ENCODE measurements around the gene FBXL17.
A peak's percentile ranks its signal among the peaks of the same experiment; 100 is the strongest.

Gene FBXL17

GRCh38 chr5:107968406-107968843 is 413.5 kb downstream of the FBXL17 start:
- H3K9me3 ChIP-seq (ENCODE audit: control insufficient read depth, low read length) = no peaks in the 10 kb centered on the region
- H3K4me3 ChIP-seq (ENCODE audit: low read length) = no peak overlapping the region
- peak; percentile 52 for DNase-seq (ENCODE audit: low read depth)
- H3K4me1 ChIP-seq (ENCODE audit: control insufficient read depth, insufficient read depth, low read length) = peaks cover 5% of the 10 kb centered on the region
- no peak overlapping the region for H3K9ac ChIP-seq (ENCODE audit: low read length)
- no peaks in the 10 kb centered on the region for H3K27me3 ChIP-seq (replicated peaks; ENCODE audit: control insufficient read depth, insufficient read depth, low read length)
- H3K36me3 ChIP-seq (ENCODE audit: control insufficient read depth, insufficient read depth, low read length, severe bottlenecking) = no peaks in the 10 kb centered on the region

- Histone ChIP-seq H3K36me3 (ENCODE audit: control insufficient read depth, insufficient read depth, low read length, severe bottlenecking) (no peaks in the 10 kb centered on the region), H3K4me3 (ENCODE audit: low read length) (no peak overlapping the region), H3K9ac (ENCODE audit: low read length) (no peak overlapping the region), H3K9me3 (ENCODE audit: control insufficient read depth, low read length) (no peaks in the 10 kb centered on the region), H3K4me1 (ENCODE audit: control insufficient read depth, insufficient read depth, low read length) (peaks cover 5% of the 10 kb centered on the region), H3K27me3 (replicated peaks; ENCODE audit: control insufficient read depth, insufficient read depth, low read length) (no peaks in the 10 kb centered on the region)
- DNase-seq (ENCODE audit: low read depth) = no peak
These were observed 415.7 kb downstream of the FBXL17 start for GRCh38 chr5:107966201-107966600.

GRCh38 chr5:107964722-107965121 is 417.2 kb downstream of the FBXL17 start:
- DNase-seq (ENCODE audit: low read depth) = no peak
- no peaks in the 10 kb centered on the region for H3K27me3 ChIP-seq (replicated peaks; ENCODE audit: control insufficient read depth, insufficient read depth, low read length)
- no peak overlapping the region for H3K4me3 ChIP-seq (ENCODE audit: low read length)
- no peak overlapping the region for H3K9ac ChIP-seq (ENCODE audit: low read length)
- H3K9me3 ChIP-seq (ENCODE audit: control insufficient read depth, low read length) = no peaks in the 10 kb centered on the region
- H3K36me3 ChIP-seq (ENCODE audit: control insufficient read depth, insufficient read depth, low read length, severe bottlenecking) = no peaks in the 10 kb centered on the region
- H3K4me1 ChIP-seq (ENCODE audit: control insufficient read depth, insufficient read depth, low read length) = peaks cover 5% of the 10 kb centered on the region

- no peak overlapping the region for H3K4me3 ChIP-seq (ENCODE audit: low read length)
- no peaks in the 10 kb centered on the region for H3K36me3 ChIP-seq (ENCODE audit: control insufficient read depth, insufficient read depth, low read length, severe bottlenecking)
- H3K27me3 ChIP-seq (replicated peaks; ENCODE audit: control insufficient read depth, insufficient read depth, low read length) = no peaks in the 10 kb centered on the region
- H3K4me1 ChIP-seq (ENCODE audit: control insufficient read depth, insufficient read depth, low read length) = no peaks in the 10 kb centered on the region
- no peak overlapping the region for H3K9ac ChIP-seq (ENCODE audit: low read length)
- no peaks in the 10 kb centered on the region for H3K9me3 ChIP-seq (ENCODE audit: control insufficient read depth, low read length)
- no peak for DNase-seq (ENCODE audit: low read depth)
These were observed 422.2 kb downstream of the FBXL17 start for GRCh38 chr5:107959573-107960279.

GRCh38 chr5:107958861-107959260 is 423.0 kb downstream of the FBXL17 start:
- no peak for DNase-seq (ENCODE audit: low read depth)
- Histone ChIP-seq H3K27me3 (replicated peaks; ENCODE audit: control insufficient read depth, insufficient read depth, low read length) (no peaks in the 10 kb centered on the region), H3K36me3 (ENCODE audit: control insufficient read depth, insufficient read depth, low read length, severe bottlenecking) (no peaks in the 10 kb centered on the region), H3K9me3 (ENCODE audit: control insufficient read depth, low read length) (no peaks in the 10 kb centered on the region), H3K4me1 (ENCODE audit: control insufficient read depth, insufficient read depth, low read length) (peaks cover 6% of the 10 kb centered on the region), H3K9ac (ENCODE audit: low read length) (no peak overlapping the region), H3K4me3 (ENCODE audit: low read length) (no peak overlapping the region)

GRCh38 chr5:107958432-107958831 is 423.5 kb downstream of the FBXL17 start:
- peaks cover 6% of the 10 kb centered on the region for H3K4me1 ChIP-seq (ENCODE audit: control insufficient read depth, insufficient read depth, low read length)
- H3K36me3 ChIP-seq (ENCODE audit: control insufficient read depth, insufficient read depth, low read length, severe bottlenecking) = no peaks in the 10 kb centered on the region
- H3K9me3 ChIP-seq (ENCODE audit: control insufficient read depth, low read length) = no peaks in the 10 kb centered on the region
- no peaks in the 10 kb centered on the region for H3K27me3 ChIP-seq (replicated peaks; ENCODE audit: control insufficient read depth, insufficient read depth, low read length)
- DNase-seq (ENCODE audit: low read depth) = no peak
- no peak overlapping the region for H3K9ac ChIP-seq (ENCODE audit: low read length)
- H3K4me3 ChIP-seq (ENCODE audit: low read length) = no peak overlapping the region

- H3K4me3 ChIP-seq (ENCODE audit: low read length) = no peak overlapping the region
- no peaks in the 10 kb centered on the region for H3K27me3 ChIP-seq (replicated peaks; ENCODE audit: control insufficient read depth, insufficient read depth, low read length)
- no peaks in the 10 kb centered on the region for H3K36me3 ChIP-seq (ENCODE audit: control insufficient read depth, insufficient read depth, low read length, severe bottlenecking)
- peaks cover 6% of the 10 kb centered on the region for H3K4me1 ChIP-seq (ENCODE audit: control insufficient read depth, insufficient read depth, low read length)
- no peak overlapping the region for H3K9ac ChIP-seq (ENCODE audit: low read length)
- no peak for DNase-seq (ENCODE audit: low read depth)
- no peaks in the 10 kb centered on the region for H3K9me3 ChIP-seq (ENCODE audit: control insufficient read depth, low read length)
These were observed 424.8 kb downstream of the FBXL17 start for GRCh38 chr5:107957051-107957450.

- H3K9me3 ChIP-seq (ENCODE audit: control insufficient read depth, low read length) = no peaks in the 10 kb centered on the region
- peaks cover 6% of the 10 kb centered on the region for H3K4me1 ChIP-seq (ENCODE audit: control insufficient read depth, insufficient read depth, low read length)
- no peak for DNase-seq (ENCODE audit: low read depth)
- H3K4me3 ChIP-seq (ENCODE audit: low read length) = no peak overlapping the region
- H3K27me3 ChIP-seq (replicated peaks; ENCODE audit: control insufficient read depth, insufficient read depth, low read length) = no peaks in the 10 kb centered on the region
- H3K36me3 ChIP-seq (ENCODE audit: control insufficient read depth, insufficient read depth, low read length, severe bottlenecking) = no peaks in the 10 kb centered on the region
- no peak overlapping the region for H3K9ac ChIP-seq (ENCODE audit: low read length)
These were observed 426.6 kb downstream of the FBXL17 start for GRCh38 chr5:107955321-107955720.

- no peak for DNase-seq (ENCODE audit: low read depth)
- Histone ChIP-seq H3K4me3 (ENCODE audit: low read length) (no peak overlapping the region), H3K36me3 (ENCODE audit: control insufficient read depth, insufficient read depth, low read length, severe bottlenecking) (no peaks in the 10 kb centered on the region), H3K9me3 (ENCODE audit: control insufficient read depth, low read length) (no peaks in the 10 kb centered on the region), H3K9ac (ENCODE audit: low read length) (no peak overlapping the region), H3K27me3 (replicated peaks; ENCODE audit: control insufficient read depth, insufficient read depth, low read length) (no peaks in the 10 kb centered on the region), H3K4me1 (ENCODE audit: control insufficient read depth, insufficient read depth, low read length) (peaks cover 6% of the 10 kb centered on the region)
These were observed 427.6 kb downstream of the FBXL17 start for GRCh38 chr5:107954254-107954653.

GRCh38 chr5:107952450-107952849 is 429.4 kb downstream of the FBXL17 start:
- Histone ChIP-seq H3K9me3 (ENCODE audit: control insufficient read depth, low read length) (no peaks in the 10 kb centered on the region), H3K36me3 (ENCODE audit: control insufficient read depth, insufficient read depth, low read length, severe bottlenecking) (no peaks in the 10 kb centered on the region), H3K27me3 (replicated peaks; ENCODE audit: control insufficient read depth, insufficient read depth, low read length) (no peaks in the 10 kb centered on the region), H3K4me3 (ENCODE audit: low read length) (no peak overlapping the region), H3K9ac (ENCODE audit: low read length) (no peak overlapping the region), H3K4me1 (ENCODE audit: control insufficient read depth, insufficient read depth, low read length) (peaks cover 6% of the 10 kb centered on the region)
- DNase-seq (ENCODE audit: low read depth) = no peak

GRCh38 chr5:107951309-107951708 is 430.6 kb downstream of the FBXL17 start:
- DNase-seq (ENCODE audit: low read depth) = no peak
- no peaks in the 10 kb centered on the region for H3K9me3 ChIP-seq (ENCODE audit: control insufficient read depth, low read length)
- no peak overlapping the region for H3K9ac ChIP-seq (ENCODE audit: low read length)
- H3K27me3 ChIP-seq (replicated peaks; ENCODE audit: control insufficient read depth, insufficient read depth, low read length) = no peaks in the 10 kb centered on the region
- H3K4me3 ChIP-seq (ENCODE audit: low read length) = no peak overlapping the region
- peaks cover 6% of the 10 kb centered on the region for H3K4me1 ChIP-seq (ENCODE audit: control insufficient read depth, insufficient read depth, low read length)
- no peaks in the 10 kb centered on the region for H3K36me3 ChIP-seq (ENCODE audit: control insufficient read depth, insufficient read depth, low read length, severe bottlenecking)

GRCh38 chr5:107950776-107951175 is 431.1 kb downstream of the FBXL17 start:
- Histone ChIP-seq H3K9me3 (ENCODE audit: control insufficient read depth, low read length) (no peaks in the 10 kb centered on the region), H3K4me1 (ENCODE audit: control insufficient read depth, insufficient read depth, low read length) (peaks cover 6% of the 10 kb centered on the region), H3K36me3 (ENCODE audit: control insufficient read depth, insufficient read depth, low read length, severe bottlenecking) (no peaks in the 10 kb centered on the region), H3K9ac (ENCODE audit: low read length) (no peak overlapping the region), H3K27me3 (replicated peaks; ENCODE audit: control insufficient read depth, insufficient read depth, low read length) (no peaks in the 10 kb centered on the region), H3K4me3 (ENCODE audit: low read length) (no peak overlapping the region)
- no peak for DNase-seq (ENCODE audit: low read depth)
